Left lung (tissue), 10 donors: ENCODE measurements around the gene ZP2. TPM values are rescaled to one million over a fixed set of nuclear protein-coding genes. Genes with fewer than 3 reads are reported as not detected.

Experiments
- ATAC-seq: fragments of 200-7000 bp; cut with Tn5 transposase; one replicate; pipeline ENCODE4 v1.9.1; 2020; ENCODE audit warnings: moderate library complexity
- DNase-seq, 4 donors: peaks; one replicate each; pipeline ENCODE4 v3.0.0-alpha.2; 2013 to 2020
- H3K27ac ChIP-seq, 2 donors: fragments of 200-600 bp; sonication (generic) in 1 of 2; one replicate each; pipeline versions ENCODE4 v1.5.0 to v1.8.0; 2020 to 2021
- H3K27me3 ChIP-seq, 2 donors: fragments of 200-600 bp; sonication (generic) in 1 of 2; one replicate each; pipeline versions ENCODE4 v1.5.0 to v1.8.0; 2020 to 2021
- H3K36me3 ChIP-seq, 2 donors: fragments of 200-600 bp; sonication (generic) in 1 of 2; one replicate each; pipeline versions ENCODE4 v1.5.0 to v1.8.0; 2020 to 2021
- H3K4me1 ChIP-seq, 2 donors: fragments of 200-600 bp; one replicate each; pipeline ENCODE4 v1.8.0; 2021
- H3K4me3 ChIP-seq, 2 donors: fragments of 200-600 bp; sonication (generic) in 1 of 2; one replicate each; pipeline versions ENCODE4 v1.5.0 to v1.8.0; 2020 to 2021; ENCODE audit warnings: mild to moderate bottlenecking in 1 of 2
- H3K9me3 ChIP-seq, 2 donors: fragments of 200-600 bp; sonication (generic) in 1 of 2; one replicate each; pipeline versions ENCODE4 v1.5.0 to v1.8.0; 2020 to 2021
- intact Hi-C, 2 donors: fragments of 100-400 bp; cut with DNase I; formaldehyde crosslinking; loops; one replicate each; pipeline versions ENCODE4 v1.11.2 to v1.14.2; 2022
- polyA plus RNA-seq, 6 donors: library from polyadenylated mRNA; unstranded; fragments of 120-200 nt; gene quantifications; one replicate each; pipeline ENCODE4 v1.2.1, GENCODE V29; 2013; ENCODE audit not compliant: insufficient read length in 6 of 6
- total RNA-seq, 2 donors: library from RNA; stranded (reverse); fragmentation: NEBNext Ultra II Directional; extraction: Animal tissue kit (Norgen Biotek cat#: 25700); gene quantifications; one replicate each; pipeline ENCODE4 v1.2.1, GENCODE V29; 2021
- TF ChIP-seq, protein P1 (sequence below), 2 donors: fragments of 200-600 bp; sonication (generic) in 1 of 2; IDR thresholded peaks; one replicate each; pipeline versions ENCODE4 v1.5.0 to v1.8.0; 2021; ENCODE audit warnings: antibody characterized with exemption in 2 of 2
- donor health status: DM: no; HTN: yes; CAD: no.
- donor health status: DM: no; HTN: no; CAD: no.

The ZP2 gene
- total and polyA plus RNA-seq, 8 donors = 1.9 to 6.4 (median 2.8) TPM; not detected in 2

DNA sequence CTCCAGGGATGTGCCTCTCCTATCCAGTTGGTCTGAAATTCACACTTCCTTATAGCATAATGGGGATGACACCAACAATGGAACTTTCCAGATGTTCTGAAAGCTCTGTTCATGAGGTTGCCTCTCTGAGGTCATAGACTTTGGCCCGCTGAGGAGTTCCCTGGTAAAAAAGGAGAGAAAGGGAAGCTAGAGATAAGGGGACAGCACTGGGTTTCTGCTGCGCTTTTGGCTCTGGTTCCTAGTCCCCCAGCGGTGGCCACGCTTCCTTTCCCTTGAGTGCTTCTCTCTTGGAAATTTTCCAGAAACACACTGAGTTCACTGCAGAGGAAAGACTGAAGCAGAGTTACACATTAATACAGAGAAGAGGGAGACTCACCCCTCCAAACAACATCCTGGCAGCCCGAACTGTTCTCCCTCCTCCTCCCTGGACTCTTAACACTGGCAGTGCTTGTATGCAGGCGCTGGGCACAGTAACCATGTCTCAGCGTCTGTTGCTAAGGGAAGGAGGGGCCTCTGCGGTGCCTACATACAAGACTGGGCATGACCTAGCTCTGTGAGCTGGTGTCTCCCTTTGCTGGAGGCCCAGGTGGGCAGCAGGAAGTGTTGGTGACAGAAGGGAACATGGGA, 60.9 kb downstream of the ZP2 start, which contains the start of gene DNAH3:
Gene DNAH3, minus strand, starts transcription at position 472 of the 627 bp plus-strand sequence. CDS start 527 bp downstream, outside the sequence.
- Histone ChIP-seq H3K9me3 (no peaks in the 10 kb centered on the region), H3K36me3 (no peaks in the 10 kb centered on the region), H3K27me3 (peaks cover 0 to 42% of the 10 kb centered on the region in 2 donors), H3K4me3 (no peak within 1 kb of the TSS), H3K4me1 (no peaks in the 10 kb centered on the region), H3K27ac (no peak within 1 kb of the TSS)
- peak in 2 of 4 donors; percentile 28 to 68 for DNase-seq
- intact Hi-C loops = no loop called here
- TF ChIP-seq, protein P1, sequence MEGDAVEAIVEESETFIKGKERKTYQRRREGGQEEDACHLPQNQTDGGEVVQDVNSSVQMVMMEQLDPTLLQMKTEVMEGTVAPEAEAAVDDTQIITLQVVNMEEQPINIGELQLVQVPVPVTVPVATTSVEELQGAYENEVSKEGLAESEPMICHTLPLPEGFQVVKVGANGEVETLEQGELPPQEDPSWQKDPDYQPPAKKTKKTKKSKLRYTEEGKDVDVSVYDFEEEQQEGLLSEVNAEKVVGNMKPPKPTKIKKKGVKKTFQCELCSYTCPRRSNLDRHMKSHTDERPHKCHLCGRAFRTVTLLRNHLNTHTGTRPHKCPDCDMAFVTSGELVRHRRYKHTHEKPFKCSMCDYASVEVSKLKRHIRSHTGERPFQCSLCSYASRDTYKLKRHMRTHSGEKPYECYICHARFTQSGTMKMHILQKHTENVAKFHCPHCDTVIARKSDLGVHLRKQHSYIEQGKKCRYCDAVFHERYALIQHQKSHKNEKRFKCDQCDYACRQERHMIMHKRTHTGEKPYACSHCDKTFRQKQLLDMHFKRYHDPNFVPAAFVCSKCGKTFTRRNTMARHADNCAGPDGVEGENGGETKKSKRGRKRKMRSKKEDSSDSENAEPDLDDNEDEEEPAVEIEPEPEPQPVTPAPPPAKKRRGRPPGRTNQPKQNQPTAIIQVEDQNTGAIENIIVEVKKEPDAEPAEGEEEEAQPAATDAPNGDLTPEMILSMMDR (IDR thresholded peaks at IDR 0.05) = no peak
- ATAC-seq = peak; percentile 88

Other genes starting within 250 kb of the ZP2 start
- 1 to 10 TPM in 1 of 2 donors, not detected in 1; 6.4 TPM for gene DNAH3, start 60.7 kb downstream of the ZP2 start, total RNA-seq
- gene DNAH3, start 60.7 kb downstream of the ZP2 start, polyA plus RNA-seq = 1 to 10 TPM in 5 of 6 donors, under 1 TPM in 1; 0.88 to 4.7 (median 3.1) TPM
- gene LDAF1, start 52.9 kb downstream of the ZP2 start, total RNA-seq = 10 to 100 TPM; 27.9 to 36.9 TPM
- 10 to 100 TPM; 36.3 to 48.5 (median 41.9) TPM for gene LDAF1, start 52.9 kb downstream of the ZP2 start, polyA plus RNA-seq
- not detected for gene ANKS4B, start 22.1 kb upstream of the ZP2 start, total RNA-seq
- gene ANKS4B, start 22.1 kb upstream of the ZP2 start, polyA plus RNA-seq = under 1 TPM; 0.07 to 0.18 (median 0.10) TPM
- 1 to 10 TPM; 3.6 to 9.0 TPM for gene CRYM, start 66.7 kb upstream of the ZP2 start, total RNA-seq
- gene CRYM, start 66.7 kb upstream of the ZP2 start, polyA plus RNA-seq = 1 to 10 TPM in 5 of 6 donors, under 1 TPM in 1; 0.74 to 2.9 (median 1.5) TPM